ENCODE results near the gene TSGA10.
"Not testable (repeated sequence)": the region's sequence is repeated elsewhere in the genome, so short reads cannot be mapped to it uniquely, and the experiment has no call there.

The TSGA10 gene

DNA sequence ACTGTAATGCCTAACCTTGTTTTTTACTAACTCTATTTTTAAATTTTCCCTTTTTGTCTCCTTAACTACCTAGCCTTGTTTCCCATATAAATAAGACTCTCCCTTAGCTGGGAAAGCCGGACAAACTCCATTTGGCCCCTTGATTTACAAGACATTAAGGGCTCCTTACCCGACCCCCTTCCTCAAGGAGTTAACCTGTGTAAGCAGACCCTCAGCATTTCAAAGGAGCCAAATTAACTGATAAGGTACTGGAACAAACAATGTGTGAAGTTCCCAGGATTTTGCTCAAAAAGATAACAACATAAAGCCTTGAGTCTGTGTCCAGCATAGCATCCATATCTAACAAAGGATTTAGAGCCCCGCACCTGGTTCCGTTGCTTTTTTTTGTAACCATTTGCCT is 72.9 kb downstream of the TSGA10 start:
- in situ Hi-C loops (cut with MboI; ENCODE audit: low sequenced_read_pairs), result no loop called here

DNA sequence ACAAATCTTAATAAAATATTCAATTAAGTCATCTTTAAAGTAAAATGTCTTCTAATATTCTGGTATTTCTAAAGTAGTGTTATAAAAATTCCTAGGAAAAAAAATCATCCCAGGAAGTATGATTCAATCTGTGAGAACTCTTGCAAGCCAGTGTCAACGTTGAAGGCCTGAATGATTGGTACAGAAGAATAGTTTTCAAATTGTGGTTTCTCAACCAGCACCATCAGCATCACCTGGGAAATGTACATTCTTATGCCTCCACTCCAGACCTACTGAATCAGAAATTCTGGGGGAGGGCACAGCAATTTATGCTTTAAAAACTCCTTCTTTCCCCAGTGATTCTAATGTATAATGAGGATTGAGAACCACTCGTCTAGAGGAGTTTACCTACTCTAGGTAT is 75.5 kb downstream of the TSGA10 start:
- in situ Hi-C loops (cut with MboI; ENCODE audit: low sequenced_read_pairs), result no loop called here

DNA sequence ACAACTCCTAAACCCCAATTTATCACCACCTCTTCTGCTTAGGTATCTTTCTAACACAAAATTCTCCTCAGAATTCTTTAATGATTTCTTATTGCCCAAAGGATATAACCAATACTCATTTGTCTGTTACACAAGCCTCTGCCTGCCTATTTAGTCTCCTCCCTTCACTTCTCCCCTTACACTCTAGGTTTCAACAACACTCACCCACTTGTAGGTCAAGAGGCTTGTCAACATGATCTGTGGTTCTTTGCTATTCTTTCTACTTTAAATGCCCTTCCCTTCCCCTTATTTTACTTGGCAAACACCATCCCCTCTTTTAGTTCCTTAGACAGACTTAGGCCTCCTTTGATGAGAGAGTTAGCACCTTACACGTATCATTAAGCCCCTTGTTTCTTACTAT is 82.2 kb downstream of the TSGA10 start:
- in situ Hi-C loops (cut with MboI; ENCODE audit: low sequenced_read_pairs), result no loop called here

DNA sequence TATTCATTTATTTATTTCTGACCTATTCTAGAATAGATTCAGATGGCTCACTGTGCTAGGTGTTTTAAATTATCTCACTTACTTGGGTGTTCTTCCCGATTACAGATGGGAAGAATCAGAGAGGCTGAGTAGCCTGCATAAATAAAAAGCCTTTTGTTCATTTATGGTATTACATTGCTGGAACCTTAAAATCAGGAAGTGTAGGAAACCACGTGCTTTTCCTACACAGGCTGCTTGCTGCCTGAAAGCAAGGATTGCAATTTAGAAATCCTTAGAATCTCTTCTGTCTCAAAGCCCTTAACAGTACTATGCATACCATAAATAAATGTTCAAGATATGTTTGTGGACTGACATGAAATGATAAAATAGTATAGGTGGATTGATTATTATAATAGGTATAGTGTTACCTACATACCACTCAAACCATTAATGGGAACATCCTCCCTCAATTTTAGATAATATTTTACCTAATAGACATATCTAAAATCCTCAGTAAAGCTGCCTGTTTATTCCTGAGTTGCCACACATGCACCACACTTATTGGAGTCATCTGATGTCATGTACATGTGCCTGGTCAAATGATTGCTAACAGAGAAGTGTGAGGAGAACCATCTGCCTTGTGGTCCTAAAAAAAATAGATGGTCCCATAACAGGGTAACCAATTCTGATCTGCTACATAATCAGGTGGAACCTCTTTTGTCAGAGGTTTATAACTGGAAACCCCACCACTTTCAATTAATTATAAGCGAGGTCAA is 86.7 kb downstream of the TSGA10 start:
- in situ Hi-C loops (cut with MboI; ENCODE audit: low sequenced_read_pairs), result no loop called here

DNA sequence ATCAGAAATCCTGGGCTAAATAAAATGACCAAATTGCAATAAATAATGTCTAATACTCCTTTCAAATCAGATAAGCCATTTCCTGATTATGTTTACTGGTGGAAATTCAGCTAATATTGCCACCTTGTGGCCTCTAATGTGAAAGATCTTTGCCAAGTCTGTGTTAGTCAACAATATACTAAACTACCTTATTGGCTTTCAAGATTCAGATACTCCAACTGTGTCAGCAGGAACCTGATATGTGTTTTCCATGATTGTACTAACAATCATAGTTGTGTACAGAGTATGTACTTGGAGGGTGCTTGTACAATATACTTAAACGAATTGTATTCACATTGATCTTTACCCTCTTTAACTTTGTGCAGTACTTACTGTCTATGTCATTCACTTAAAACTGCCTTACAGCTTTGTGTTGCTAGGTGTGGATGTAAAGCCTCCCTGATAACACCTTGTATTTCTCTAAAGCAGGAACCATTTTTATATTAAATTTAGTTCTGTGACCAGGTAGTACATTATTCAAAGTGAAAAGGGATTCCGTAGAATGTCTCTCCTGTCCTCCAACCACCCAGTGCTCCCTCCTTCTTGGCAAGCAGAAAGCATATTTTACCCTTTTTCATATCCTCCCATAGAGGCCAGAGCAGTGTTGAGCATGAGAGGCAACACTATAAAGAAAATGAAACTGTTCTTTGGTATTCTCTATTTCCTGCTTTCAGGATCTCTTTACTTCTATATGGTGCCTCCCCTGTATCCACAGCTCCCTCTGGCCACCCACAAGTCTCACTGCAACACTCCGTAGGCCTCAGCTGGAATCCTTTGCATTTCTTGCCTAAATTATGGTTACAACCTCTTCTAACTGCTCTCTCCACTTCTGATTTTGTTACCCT is 88.4 kb downstream of the TSGA10 start:
- in situ Hi-C loops (cut with MboI; ENCODE audit: low sequenced_read_pairs), result no loop called here

- in situ Hi-C loops (cut with MboI; ENCODE audit: low sequenced_read_pairs), result not testable (repeated sequence)
Measured at GRCh38 chr2:99049187-99049586, 105.6 kb downstream of the TSGA10 start.

DNA sequence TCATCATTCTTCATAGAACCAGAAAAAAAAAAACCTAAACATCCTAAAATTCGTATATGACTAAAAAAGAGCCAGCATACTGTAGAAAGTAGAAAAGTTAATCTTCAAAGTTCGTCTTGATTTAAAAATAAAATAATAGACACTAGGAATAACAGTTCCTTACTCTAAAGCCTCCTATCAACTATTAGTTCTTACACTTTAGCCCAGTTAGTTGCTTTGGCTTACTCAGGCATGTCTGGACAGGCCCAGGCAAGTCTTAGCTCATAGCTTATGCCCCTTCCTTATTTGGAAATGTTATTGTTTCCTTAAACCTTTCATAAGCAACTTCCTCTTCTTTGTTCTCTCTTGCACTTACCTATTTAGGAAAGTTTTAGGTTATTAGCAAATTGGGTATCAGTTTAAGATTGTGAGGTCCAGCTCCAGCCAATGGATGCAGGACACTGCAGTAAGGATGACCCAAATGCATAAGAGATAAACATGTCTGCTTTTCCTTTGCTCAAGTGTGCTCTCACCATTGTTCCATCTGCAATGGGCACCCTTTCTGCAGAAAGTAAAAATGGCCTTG is 113.9 kb downstream of the TSGA10 start:
- in situ Hi-C loops (cut with MboI; ENCODE audit: low sequenced_read_pairs), result not testable (repeated sequence)

DNA sequence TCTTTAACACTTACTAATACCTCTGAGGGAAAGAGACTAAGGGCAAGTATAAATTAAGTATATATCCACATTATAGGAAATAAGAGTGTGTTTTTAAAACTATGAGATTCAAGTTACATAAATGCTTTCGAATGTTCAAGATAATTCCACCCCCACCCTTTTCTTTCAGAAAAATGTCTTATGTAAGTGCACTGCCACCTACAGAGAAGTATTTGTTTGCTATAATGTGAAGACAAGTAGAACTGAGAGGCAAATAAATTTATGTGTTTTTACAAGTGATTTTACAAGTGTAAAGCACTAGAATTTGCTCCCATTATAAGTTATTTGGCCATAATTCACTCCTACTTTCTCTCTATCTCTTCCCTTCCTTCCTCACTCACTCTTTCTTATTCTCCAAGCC is 118.8 kb downstream of the TSGA10 start:
- in situ Hi-C loops (cut with MboI; ENCODE audit: low sequenced_read_pairs), result no loop called here

GRCh38 chr2:99032786-99033185 is 122.0 kb downstream of the TSGA10 start:
- in situ Hi-C loops (cut with MboI; ENCODE audit: low sequenced_read_pairs), result no loop called here

DNA sequence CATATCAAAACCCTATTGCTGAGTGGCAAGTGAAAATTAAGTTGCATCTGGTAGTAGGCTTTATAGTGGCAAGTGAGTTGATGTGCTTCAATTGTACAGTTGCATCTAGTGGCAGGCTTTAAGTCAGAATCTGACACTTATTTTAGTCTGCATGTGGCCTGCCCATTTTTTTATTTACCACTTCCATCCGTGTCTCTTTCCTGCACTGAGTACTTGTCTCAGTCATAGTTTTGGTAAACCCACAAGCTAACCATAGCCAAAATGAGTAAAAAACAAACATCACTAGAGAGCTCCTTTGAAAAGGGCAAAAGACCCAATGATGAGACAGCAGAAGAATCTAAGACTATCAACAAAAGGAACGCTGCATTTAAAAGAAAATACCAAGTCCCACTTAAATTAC is 122.7 kb downstream of the TSGA10 start:
- in situ Hi-C loops (cut with MboI; ENCODE audit: low sequenced_read_pairs), result no loop called here

- in situ Hi-C loops (cut with MboI; ENCODE audit: low sequenced_read_pairs), result no loop called here
Measured at GRCh38 chr2:99031481-99031880, 123.3 kb downstream of the TSGA10 start.

DNA sequence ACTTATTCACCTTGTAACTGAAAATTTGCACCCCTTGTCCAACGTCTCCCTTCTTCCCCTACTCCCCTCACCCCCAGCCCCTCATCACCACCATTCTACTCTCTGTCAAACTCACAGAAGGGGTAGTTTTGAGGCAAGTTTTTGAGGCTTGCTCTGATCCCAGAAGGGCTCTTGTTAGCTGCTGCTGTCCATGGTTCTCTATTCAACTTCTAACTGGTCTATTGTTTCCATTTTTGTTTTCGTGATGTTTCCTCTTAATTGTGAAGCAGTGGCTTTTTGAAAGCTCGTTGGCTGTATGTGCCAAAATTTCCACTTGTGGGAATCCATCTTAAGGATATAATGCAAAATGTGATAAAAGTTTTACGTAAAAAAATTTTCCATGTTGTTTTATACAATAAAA is 126.2 kb downstream of the TSGA10 start:
- in situ Hi-C loops (cut with MboI; ENCODE audit: low sequenced_read_pairs), result no loop called here

DNA sequence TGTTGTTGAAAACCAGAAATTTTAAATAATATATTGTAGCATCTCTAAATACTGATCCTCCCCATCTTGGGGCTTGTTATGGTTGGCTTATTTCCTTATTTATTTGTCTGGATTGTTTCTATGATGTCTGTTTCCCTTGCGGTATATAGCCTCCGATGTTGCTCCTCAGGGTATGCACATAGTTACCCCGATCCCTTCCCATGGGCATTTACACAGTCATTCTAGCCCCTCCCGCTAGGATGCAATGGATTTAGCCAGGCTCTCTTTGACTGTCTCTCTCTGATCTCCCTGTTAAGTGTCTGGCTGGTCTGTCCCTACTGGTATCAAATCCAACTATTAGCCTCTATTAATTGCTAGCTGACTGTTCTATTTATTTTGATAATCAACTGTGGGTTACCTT is 126.9 kb downstream of the TSGA10 start:
- in situ Hi-C loops (cut with MboI; ENCODE audit: low sequenced_read_pairs), result no loop called here

DNA sequence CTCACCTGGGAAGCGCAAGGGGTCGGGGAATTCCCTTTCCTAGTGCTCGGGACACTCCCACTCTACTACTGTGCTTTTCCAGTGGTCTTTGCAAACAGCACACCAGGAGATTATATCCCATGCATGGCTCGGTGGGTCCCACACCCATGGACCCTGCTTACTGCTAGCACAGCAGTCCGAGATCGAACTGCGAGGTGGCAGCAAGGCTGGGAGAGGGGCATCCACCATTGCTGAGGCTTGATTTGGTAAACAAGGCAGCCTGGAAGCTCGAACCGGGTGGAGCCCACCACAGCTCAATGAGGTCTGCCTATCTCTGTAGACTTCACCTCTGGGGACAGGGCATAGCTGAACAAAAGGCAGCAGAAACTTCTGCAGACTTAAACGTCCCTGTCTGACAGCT is 154.0 kb downstream of the TSGA10 start:
- in situ Hi-C loops (cut with MboI; ENCODE audit: low sequenced_read_pairs), result no loop called here

GRCh38 chr2:98988695-98989094 is 166.0 kb downstream of the TSGA10 start:
- in situ Hi-C loops (cut with MboI; ENCODE audit: low sequenced_read_pairs), result not testable (repeated sequence)

- in situ Hi-C loops (cut with MboI; ENCODE audit: low sequenced_read_pairs), result no loop called here
Measured at GRCh38 chr2:98985905-98986666, 168.7 kb downstream of the TSGA10 start.

- in situ Hi-C loops (cut with MboI; ENCODE audit: low sequenced_read_pairs), result no loop called here
Measured at GRCh38 chr2:98975611-98976010, 179.1 kb downstream of the TSGA10 start.

DNA sequence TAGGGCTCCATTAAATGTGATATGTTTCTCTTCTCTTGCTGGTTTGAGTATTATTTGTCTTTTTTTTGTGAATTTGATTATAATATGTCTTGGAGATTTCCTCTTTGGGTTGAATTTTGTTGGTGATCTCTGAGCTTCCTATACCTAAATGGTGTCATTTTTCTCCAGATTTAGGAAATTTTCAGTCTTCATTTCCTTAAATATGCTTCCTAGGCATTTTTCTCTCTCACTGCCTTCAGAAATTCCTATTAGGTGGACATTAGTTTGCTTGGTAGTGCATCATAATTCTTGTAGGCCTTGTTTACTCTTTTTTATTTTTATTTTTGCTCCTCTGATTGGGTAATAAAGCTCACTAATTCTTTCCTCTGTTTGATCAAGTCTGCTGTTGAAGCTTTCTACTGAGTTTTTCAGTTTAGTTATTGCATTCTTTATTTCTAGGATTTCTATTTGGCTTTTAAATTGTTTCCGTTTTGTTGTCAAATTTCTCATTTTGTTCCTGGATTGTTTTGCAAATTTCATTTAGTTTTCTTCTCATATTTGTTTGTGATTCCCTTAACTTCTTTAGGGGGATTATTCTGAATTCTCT is 182.1 kb downstream of the TSGA10 start:
- in situ Hi-C loops (cut with MboI; ENCODE audit: low sequenced_read_pairs), result no loop called here

- in situ Hi-C loops (cut with MboI; ENCODE audit: low sequenced_read_pairs), result no loop called here
Measured at GRCh38 chr2:98959810-98960507, 194.8 kb downstream of the TSGA10 start.

DNA sequence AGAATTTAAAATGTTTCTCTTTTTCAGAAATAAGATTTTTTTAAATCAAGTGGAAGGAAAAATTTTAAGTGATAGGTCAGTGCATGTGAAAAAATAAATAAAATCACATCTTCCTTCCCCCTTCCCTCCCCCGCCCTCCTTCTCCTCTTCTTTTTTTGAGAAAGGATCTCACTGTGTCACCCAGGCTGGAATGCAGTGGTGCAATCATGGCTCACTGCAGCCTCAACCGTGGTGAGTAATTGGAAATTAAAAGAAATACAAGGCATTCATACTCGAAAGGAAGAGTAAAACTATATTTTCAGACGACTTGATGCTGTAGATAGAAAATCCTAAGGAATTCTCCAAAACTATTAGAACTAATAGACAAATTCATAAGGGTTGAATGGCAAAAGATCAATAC is 201.8 kb downstream of the TSGA10 start:
- in situ Hi-C loops (cut with MboI; ENCODE audit: low sequenced_read_pairs), result no loop called here

Measured in hTERT RPE-1 (cell line).